Calu3 (cell line): ENCODE results near the gene TEX22. TPM values are rescaled to one million over a fixed set of nuclear protein-coding genes. Genes with fewer than 3 reads are reported as not detected.

ENCODE experiments used
- BruUV-seq: library from RNA; stranded (reverse); fragments of 400-500 nt; replicated peaks from 2 replicates; lab custom pipeline; 2021; lab: Mats Ljungman, UMichigan
- CTCF ChIA-PET: fragments of 300-600 bp; sonication (Branson Sonifier 250); formaldehyde crosslinking; loops from one replicate; lab custom pipeline; 2022; ENCODE audit warnings: antibody characterized with exemption; lab: Charles Lee
- DNase-seq: peaks from one replicate; pipeline ENCODE4 v3.0.0; 2022
- H3K27ac Mint-ChIP-seq: one replicate; pipeline ENCODE4 v1.8.0; 2022; ENCODE audit warnings: mixed read lengths; ENCODE audit not compliant: unreplicated experiment
- H3K27me3 Mint-ChIP-seq: one replicate; pipeline ENCODE4 v1.8.0; 2022; ENCODE audit warnings: mixed read lengths; ENCODE audit not compliant: unreplicated experiment
- H3K36me3 Mint-ChIP-seq: one replicate; pipeline ENCODE4 v1.8.0; 2022; ENCODE audit warnings: mild to moderate bottlenecking, moderate library complexity, mixed read lengths; ENCODE audit not compliant: insufficient read depth, unreplicated experiment
- H3K4me1 Mint-ChIP-seq: one replicate; pipeline ENCODE4 v1.8.0; 2022; ENCODE audit warnings: mild to moderate bottlenecking, low read depth, mixed read lengths; ENCODE audit not compliant: unreplicated experiment
- H3K4me3 Mint-ChIP-seq: one replicate; pipeline ENCODE4 v1.8.0; 2022; ENCODE audit warnings: mild to moderate bottlenecking, low read depth, moderate library complexity, mixed read lengths; ENCODE audit not compliant: unreplicated experiment
- H3K9me3 Mint-ChIP-seq: one replicate; pipeline ENCODE4 v1.8.0; 2022; ENCODE audit warnings: low read depth, mixed read lengths; ENCODE audit not compliant: unreplicated experiment
- CTCF ChIP-seq: fragments of 200-600 bp; IDR thresholded peaks from one replicate; pipeline ENCODE4 v1.8.0; 2022; ENCODE audit warnings: antibody characterized with exemption; ENCODE audit not compliant: unreplicated experiment
- intact Hi-C: fragments of 100-400 bp; cut with micrococcal nuclease; formaldehyde crosslinking; loops from one replicate; pipeline ENCODE4 v1.10.0; 2022; ENCODE audit not compliant: unreplicated experiment
- total RNA-seq: library from RNA; stranded (reverse); gene quantifications from 2 replicates; pipeline ENCODE4 v1.2.3, GENCODE V29; 2022

Gene TEX22
- total RNA-seq, 1 experiment from 2014 or later = 2.8 TPM

- peaks cover 20% of the 10 kb centered on the region for H3K36me3 Mint-ChIP-seq
- BruUV-seq = no TSS peak
- intact Hi-C loops = no loop called here
- no peaks in the 10 kb centered on the region for H3K4me1 Mint-ChIP-seq
- TF ChIP-seq CTCF = no peak
- no peaks in the 10 kb centered on the region for H3K9me3 Mint-ChIP-seq
- CTCF ChIA-PET = interaction anchor here (0.6 kb wide), 1 partner anchor 70 kb away, joined by 4 read pairs; no protein-coding TSS in a partner anchor
- H3K27ac Mint-ChIP-seq = no peak overlapping the region
- no peak for DNase-seq
- H3K27me3 Mint-ChIP-seq = no peaks in the 10 kb centered on the region
- no peak overlapping the region for H3K4me3 Mint-ChIP-seq
Observed at GRCh38 chr14:105384041-105384557, 14.2 kb upstream of the TEX22 start.

GRCh38 chr14:105384605-105385321, 13.6 kb upstream of the TEX22 start:
- no peak for DNase-seq
- intact Hi-C loops = no loop called here
- BruUV-seq = no TSS peak
- H3K36me3 Mint-ChIP-seq = peaks cover 20% of the 10 kb centered on the region
- H3K4me1 Mint-ChIP-seq = no peaks in the 10 kb centered on the region
- no peak overlapping the region for H3K27ac Mint-ChIP-seq
- CTCF ChIA-PET = interaction anchor here (0.6 kb wide), 1 partner anchor 70 kb away, joined by 4 read pairs; no protein-coding TSS in a partner anchor
- H3K9me3 Mint-ChIP-seq = no peaks in the 10 kb centered on the region
- TF ChIP-seq CTCF = no peak
- H3K27me3 Mint-ChIP-seq = no peaks in the 10 kb centered on the region
- H3K4me3 Mint-ChIP-seq = no peak overlapping the region

- no peaks in the 10 kb centered on the region for H3K4me1 Mint-ChIP-seq
- TF ChIP-seq CTCF = no peak
- no peak overlapping the region for H3K4me3 Mint-ChIP-seq
- no peak for DNase-seq
- H3K27me3 Mint-ChIP-seq = no peaks in the 10 kb centered on the region
- no peaks in the 10 kb centered on the region for H3K9me3 Mint-ChIP-seq
- intact Hi-C loops = no loop called here
- CTCF ChIA-PET = no interaction called here
- H3K36me3 Mint-ChIP-seq = peaks cover 20% of the 10 kb centered on the region
- no peak overlapping the region for H3K27ac Mint-ChIP-seq
- no TSS peak for BruUV-seq
Observed at GRCh38 chr14:105385322-105385637, 13.1 kb upstream of the TEX22 start.

- CTCF ChIA-PET = no interaction called here
- Mint-ChIP-seq H3K27ac (no peak overlapping the region), H3K4me1 (no peaks in the 10 kb centered on the region), H3K9me3 (no peaks in the 10 kb centered on the region), H3K27me3 (no peaks in the 10 kb centered on the region), H3K4me3 (no peak overlapping the region), H3K36me3 (peaks cover 20% of the 10 kb centered on the region)
- intact Hi-C loops = no loop called here
- no peak for DNase-seq
- no peak for TF ChIP-seq CTCF
- no TSS peak for BruUV-seq
Observed at GRCh38 chr14:105385698-105386365, 12.5 kb upstream of the TEX22 start.
